NCI-H1694 (cell line): ENCODE results near the gene CLEC12A.
"Not testable (repeated sequence)": the region's sequence is repeated elsewhere in the genome, so short reads cannot be mapped to it uniquely, and the experiment has no call there.

ENCODE experiments used
- DNase-seq: peaks from one replicate; lab custom pipeline; 2025; lab: John Stamatoyannopoulos, UW

Gene CLEC12A

DNA sequence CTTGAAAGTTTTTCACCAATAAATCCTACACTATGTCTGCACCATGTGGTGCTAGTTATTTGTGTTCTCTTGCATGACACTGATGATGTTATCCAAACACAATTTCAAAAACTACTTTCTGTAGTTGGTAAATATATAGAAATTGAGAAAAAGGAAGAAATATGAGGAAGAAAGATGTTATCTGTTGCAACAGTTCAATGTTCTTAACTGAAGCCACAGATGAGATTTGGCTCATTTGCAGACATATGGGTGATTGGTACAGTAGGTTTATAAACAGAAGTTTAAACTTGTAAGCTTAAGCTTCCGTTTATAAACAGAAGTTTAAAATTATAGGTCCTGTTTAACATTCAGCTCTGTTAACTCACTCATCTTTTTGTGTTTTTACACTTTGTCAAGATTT, at the start of gene CLEC12A:
Gene CLEC12A, plus strand, starts transcription at position 229 of the 400 bp plus-strand sequence. CDS start 188 bp downstream, outside the sequence.
- no peak for DNase-seq

DNA sequence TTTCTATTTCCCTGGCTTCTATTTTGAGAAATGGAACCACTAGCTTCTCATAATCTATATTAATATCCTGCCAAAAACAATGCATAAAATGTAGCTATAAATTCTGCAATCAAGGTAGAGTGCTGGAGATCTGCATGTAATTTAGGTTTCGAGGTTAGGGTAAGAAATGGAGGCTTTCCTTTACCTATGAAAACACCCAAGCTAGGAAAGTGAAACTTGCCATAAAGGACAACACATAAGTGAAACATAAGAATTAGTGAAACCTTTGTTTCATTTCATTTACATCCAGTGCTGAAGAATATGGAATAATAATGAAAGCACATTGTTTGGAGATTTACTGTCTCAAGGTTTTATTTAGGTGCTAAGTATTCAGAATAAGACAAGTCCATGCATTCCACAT, 48.8 kb upstream of the CLEC12A start:
- no peak for DNase-seq

DNA sequence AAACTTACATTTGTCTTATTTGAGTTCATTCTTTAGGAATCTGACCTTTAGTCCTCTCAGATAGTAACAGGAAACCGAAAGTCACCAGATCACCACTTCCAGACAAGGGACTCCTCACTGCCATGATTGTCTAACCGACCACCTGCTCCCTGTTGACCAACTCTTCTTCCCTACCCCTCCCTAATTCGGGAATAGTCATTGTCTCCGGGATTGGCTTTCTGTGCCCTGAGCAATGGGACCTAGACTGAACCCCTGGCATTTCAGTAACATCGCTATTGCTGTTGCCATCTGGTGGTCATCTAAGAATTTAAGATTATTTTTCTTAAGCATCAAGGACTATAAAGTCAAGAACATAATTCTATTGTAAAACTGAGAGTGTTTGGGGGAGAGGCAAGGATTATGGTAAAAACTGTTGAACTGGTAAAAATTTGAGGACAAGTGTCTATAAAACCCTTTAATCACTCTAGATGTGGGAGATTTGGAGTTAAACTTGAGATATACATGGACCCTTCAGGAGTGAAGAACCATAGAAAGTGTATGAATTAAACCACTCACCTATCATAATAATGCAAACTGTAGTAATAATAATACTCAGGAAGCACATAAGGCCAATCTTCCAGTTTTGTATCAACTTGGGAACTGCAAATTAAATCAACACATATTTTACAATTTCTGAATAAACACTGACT, 45.4 kb upstream of the CLEC12A start:
- no peak for DNase-seq

DNA sequence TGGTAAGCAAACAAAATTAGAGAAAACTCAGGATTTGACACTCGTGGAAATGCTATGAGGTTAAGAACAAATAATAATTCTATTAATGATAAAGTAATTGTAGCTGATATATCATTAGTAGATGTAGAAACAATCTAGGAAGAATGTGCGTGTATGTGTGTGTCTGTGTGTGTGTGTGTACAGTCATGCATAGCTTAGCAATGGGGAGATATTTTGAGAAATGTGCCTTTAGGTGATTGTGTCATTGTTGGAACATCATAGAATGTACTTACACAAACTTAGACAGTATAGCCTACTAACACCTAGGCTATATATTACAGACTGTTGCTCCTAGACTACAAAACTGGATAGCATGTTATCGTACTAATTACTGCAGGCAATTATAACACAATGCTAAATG, 44.3 kb upstream of the CLEC12A start:
- no peak for DNase-seq

DNA sequence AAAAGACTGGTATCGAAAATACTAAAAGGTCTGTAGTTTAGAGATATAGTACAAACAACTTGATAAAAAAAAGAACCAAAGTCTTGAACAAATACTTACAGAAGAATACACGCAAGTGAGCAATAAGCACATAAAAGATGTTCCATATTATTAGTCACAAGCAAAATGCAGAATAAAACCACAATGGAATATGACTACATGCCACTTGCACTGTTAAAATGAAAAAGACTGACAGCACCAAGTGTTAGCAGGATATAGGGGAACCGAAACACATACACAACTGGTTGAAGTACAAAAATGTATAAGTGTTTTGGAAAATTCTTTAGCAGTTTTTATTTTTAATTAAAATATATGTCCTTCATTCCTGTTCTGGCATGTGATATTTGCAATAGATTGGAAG, 42.6 kb upstream of the CLEC12A start:
- no peak for DNase-seq

DNA sequence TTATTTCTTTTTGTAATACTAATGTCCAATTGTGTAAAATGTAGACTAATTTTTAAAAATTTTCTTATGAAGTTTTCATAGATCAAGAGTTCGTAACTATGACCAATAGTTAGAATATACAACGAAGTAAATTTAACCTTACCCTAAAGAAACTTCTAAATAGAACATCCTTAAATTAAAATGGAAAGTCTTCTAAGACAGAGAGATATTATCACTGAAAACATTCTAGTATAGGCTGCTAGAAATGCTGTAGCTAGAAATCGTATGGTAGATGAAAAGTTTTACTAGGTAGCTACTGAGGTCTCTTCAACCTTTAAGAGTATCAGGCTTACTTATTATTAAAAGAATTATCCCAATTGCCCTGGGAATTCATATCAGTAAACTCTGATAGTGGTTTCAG, 40.0 kb upstream of the CLEC12A start:
- no peak for DNase-seq

DNA sequence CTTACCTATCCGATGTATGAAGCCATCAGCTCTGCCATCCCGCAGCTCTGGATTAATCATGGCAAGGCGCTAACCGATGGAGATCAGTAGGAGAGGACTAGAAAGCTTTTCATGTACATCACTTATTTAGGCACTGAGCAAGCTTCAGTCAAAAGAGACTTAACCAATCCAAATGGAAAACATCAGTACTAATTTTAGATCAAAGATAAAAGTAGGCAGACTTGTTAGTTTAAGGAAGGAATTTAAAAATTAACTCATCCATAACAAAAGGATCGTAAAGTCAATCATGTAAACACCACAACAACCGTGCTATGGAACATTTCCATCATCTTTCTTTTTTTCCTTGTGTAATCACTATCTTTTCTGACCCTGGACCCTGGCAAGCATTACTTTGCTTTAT, 38.9 kb upstream of the CLEC12A start, which contains the start of gene CLEC2A:
Gene CLEC2A, minus strand, starts transcription at position 101 of the 400 bp plus-strand sequence. Its CDS starts 41 bp downstream, at position 60.
- no peak for DNase-seq

DNA sequence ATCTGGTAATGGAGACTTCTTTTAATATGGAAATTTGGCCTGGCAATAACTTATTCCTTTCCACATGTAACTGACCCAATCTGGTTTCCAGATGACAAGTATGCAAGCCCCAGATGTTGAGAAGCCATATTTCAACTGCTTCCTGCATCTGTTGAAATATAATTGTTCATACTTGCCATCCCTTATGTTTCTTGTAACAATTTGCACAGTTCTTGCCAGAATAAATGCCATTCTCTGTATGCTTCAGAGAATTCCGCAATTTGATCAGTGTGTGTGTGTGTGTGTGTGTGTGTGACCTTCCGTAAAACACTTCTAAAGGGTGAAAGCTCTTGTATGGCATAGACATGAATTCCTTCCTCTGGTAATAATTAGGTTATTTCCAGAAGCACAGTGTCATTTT, 37.3 kb upstream of the CLEC12A start:
- no peak for DNase-seq

DNA sequence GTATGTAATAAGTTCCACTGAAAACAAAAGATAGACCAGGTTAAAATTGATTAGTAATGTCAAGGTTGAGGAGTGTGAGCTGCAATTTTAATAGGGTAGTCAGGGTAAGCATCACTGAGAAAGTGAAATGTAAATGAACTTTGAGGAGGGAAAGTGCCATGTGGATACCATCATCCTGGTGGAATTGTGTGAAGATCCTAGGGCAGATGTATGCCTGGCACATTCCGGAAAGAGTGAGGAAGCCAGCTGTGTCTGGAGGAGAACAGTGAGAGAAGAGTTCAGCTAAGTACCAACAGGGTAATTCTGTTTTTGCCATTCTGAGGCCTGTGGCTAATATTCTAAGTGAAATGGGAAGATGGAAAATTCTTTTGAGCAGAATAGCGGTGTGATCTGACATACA, 36.2 kb upstream of the CLEC12A start:
- no peak for DNase-seq

DNA sequence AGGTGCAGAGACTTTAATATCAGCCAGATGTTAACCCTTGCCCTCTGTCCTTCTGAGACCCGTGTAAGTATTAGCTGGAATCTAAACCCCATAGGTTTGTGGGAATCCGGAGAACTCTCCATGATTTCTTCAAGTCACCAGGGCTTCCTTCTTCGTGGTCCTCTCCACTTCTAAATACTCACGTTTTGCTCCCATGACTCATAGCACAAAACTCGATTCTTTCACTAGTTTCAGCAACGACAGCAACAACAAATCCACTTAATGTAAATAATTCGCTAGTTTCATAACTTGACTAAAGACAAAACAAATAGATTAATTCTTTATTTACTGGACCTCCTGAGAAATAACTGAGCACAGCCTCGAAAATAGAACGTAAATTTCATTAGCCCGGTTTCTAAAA, 34.6 kb upstream of the CLEC12A start:
- DNase-seq = no peak

DNA sequence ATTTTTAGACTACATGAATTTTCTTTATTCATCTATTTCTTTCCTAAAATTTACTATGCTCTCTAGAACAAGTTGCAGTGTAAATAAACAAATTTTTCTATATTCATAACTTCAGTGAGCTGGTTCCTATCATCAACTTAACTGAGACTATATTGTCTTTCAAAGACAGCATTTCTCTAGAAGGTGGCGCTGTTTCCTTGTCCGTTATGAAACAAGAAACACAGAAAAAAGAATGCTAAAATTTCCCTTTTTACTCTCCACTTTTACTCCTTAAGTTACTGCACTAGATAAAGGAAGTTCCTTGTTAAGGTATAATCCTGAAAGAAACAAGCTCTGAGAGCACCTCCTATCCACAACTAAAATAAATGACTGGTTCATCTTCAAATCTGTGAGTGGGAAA, 30.8 kb upstream of the CLEC12A start:
- DNase-seq = no peak

DNA sequence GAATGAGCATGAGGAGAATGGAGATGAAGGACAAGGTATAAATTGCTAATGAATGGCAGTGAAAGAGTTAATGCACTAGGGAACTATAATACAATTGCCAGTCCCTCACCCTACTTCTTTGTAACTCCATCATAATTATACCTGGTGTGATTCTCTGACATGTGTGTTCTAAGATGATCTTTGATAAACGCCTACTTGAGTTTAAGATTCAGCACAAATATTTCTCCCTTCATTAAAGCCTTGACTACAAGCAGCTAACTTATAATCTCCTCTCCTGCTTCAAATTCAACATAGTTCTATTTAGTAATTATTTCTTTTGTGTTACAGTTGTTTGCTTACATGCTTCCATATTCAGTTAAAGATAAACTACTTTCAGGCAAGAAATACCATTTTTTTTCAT, 29.4 kb upstream of the CLEC12A start:
- no peak for DNase-seq

DNA sequence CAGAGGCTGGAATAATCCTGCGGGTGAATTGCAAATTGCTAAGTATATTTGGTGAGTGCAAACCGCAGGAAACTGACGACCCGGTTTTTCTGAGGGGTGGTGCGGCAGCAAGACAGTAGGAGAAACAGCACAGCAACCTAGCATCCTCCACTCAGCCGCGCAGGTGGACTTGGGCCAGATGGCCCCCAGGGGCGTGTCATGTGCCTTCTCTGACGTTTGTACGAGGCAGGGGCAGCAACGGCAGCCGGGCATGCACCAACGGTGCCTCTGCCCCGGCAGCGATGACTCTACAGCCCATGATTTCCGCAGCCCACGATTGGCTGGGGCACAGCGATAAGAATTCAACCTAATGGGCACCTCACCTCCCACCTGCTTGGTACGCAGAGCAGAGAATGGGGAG, 28.0 kb upstream of the CLEC12A start:
- no peak for DNase-seq

DNA sequence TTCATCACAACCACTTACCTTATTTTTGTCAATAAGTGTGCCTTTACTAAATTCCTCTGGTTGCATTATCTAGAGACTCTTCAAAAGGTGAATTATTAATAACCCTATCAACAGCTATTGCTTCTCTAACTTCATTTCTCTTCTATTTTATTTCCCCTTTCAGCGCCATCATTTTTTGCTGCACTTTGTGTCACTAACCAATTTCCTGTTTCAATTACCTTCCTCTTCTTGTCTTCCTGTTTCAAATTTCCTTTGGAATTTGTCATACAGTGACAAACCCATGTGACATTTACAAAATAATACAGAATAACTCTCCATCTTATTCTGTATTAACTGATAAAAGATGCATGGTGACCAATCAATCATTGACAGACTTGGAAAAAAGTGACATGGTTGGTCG, 26.8 kb upstream of the CLEC12A start:
- no peak for DNase-seq

DNA sequence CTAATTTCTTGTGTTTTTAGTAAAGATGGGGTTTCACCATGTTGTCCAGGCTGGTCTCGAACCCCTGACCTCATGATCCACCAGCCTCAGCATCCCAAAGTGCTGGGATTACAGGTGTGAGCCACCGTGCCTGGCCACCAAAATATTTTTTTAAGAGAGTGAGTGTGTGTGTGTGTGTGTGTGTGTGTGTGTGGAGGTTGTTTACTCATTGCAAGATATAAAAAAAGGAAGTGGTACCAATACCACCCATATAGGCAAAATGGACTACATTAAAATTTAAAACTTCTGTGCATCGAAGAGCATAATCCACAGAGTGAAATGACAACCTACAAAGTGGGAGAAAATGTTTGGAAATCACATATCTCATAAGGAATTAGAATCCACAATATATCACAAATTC, 23.5 kb upstream of the CLEC12A start:
- DNase-seq = no peak

DNA sequence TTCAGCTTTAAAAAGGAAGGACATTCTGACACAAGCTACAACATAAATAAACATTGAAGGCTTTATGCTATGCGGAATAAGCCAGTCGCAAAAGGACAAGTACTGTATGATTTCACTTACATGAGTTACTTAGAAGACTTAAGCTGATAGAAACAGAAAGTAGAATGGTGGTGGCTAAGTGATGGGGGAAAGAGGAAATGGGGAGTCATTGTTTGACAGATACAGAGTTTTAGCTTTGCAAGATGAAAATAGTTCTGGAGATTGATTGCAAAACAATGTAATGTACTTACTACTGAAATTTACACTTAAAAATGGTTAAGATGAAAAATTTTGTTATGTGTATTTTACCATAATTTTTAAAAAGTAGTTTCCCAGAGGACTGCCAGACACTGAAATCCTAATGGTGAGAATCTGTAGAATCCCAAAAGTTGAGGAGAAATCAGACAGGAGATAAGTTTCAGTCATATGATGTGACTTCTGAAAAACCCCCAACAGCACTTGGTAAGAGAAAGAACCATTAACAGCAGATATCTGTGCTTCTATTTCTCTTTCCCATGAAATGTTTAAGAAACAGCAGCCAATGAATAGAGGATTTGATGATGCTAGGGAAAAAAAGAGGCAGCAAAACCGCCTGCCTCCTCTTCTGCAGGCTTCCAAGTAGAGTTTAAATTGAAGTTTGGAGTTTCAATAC, 22.5 kb upstream of the CLEC12A start:
- no peak for DNase-seq

DNA sequence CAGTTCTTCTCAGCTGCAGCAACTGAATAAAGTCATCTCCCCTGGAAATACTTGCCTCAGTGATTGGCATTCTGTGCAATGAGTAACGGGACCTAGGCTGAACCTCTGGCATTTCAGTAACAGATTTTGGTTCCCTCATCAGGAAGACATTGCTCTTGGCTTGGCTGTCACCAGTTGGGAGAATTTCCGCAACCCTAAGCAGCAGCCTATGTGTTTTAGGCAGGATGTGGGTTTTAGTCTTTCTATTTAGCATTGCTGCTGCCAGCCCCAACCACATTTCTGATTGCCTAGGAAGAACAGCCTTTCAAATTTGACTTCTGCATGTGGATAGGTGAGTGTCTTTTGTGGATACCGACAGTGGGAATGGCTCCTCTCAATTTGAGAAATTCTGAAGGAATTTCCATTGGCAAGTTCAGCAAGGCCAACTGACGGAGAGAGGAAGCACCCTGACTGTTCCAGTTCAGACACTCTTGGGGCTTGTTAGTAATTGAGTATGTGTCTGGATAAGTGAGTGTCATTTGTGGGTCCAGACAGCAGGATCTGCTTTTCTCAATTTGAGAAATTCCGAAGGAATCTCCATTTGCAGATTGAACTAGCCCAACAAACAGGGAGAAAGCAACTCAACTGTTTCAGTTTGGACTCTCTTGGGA, 20.1 kb upstream of the CLEC12A start:
- no peak for DNase-seq

DNA sequence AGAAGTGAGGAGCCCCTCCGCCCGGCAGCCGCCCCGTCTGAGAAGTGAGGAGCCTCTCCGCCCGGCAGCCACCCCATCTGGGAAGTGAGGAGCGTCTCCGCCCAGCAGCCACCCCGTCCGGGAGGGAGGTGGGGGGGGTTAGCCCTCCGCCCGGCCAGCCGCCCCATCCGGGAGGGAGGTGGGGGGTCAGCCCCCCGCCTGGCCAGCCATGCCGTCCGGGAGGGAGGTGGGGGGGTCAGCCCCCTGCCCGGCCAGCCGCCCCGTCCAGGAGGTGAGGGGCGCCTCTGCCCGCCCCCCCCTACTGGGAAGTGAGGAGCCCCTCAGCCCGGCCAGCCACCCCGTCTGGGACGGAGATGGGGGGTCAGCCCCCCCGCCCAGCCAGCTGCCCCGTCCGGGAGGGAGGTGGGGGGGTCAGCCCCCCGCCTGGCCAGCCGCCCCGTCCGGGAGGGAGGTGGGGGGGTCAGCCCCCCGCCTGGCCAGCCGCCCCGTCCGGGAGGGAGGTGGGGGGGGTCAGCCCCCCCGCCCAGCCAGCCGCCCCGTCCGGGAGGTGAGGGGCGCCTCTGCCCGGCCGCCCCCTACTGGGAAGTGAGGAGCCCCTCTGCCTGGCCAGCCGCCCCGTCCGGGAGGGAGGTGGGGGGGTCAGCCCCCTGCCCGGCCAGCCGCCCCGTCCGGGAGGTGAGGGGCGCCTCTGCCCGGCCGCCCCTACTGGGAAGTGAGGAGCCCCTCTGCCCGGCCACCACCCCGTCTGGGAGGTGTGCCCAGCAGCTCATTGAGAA, 18.1 kb upstream of the CLEC12A start:
- not testable (repeated sequence) for DNase-seq

DNA sequence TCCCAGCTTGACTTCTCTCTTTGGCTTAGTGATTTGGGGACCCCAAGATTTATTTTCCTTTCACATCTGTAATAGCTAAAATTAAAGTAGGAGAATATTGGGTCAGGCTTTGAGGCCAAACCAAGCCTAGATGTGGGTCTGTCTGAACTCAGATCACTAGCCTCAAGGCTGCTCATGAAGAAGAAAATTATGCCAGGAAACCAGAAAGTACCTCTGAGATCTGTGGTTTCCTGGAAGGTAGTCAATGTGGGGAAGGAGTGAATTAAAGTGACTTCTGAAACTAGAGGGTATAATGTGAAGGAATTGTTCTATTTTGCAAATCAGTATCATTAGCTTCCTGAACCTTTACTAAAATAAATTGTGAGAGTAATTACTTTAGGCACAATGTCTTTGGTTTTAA, 13.4 kb upstream of the CLEC12A start:
- no peak for DNase-seq

DNA sequence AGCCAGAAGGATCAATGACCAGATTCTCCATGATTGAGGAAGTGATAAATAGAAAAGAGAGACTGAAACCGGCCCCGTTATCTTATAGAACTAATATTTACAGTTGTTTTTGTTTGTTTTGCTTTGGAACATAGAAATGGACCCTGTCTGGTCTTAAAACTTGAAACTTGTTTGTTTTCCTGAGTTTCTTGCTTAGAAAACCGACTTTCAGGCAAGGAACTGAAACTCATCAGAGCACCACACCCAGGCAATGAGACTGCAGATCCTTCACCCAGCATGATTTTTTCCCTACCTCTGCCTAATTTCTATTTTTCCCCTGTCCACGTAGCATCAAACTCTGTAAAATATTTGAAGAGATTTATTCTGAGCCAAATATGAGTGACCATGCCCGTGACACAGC, 10.6 kb upstream of the CLEC12A start:
- DNase-seq = no peak

DNA sequence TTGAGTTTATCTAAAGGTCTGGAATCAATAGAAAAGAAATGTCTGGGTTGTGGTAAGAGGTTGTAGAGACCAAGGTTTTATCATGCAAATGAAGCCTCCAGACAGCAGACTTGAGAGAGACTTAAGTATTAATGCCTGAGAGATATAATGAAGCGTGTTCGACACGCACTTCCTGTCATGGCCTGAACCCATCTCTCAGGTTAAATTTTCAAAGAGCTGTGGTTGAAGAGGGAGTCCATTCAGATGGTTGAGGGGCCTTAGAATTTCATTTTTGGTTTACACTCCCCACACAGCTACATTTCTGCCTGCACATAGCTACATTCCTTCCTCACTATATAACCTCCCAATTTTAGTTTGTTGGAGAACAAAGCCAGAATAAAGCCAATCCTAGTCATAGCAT, 10.1 kb upstream of the CLEC12A start:
- no peak for DNase-seq

DNA sequence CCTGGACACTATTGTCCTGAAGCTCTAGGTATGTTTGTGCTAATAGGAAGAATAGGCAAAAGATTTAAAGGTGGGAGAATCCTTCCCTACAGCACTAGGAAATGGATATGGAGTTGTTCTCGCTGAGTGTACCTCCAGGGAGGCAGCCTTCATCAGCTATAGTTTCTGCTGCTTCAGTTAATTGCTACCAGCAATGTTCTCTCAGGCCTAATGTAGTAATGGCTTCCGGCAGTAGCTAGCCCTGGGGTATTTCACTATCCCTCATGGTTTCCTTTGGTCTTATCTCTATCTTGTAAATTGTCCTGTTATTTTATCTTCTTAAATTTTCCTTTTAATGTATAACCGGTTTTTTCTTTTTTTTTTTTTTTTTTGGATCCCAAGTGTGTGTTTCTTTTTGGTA, 9.3 kb upstream of the CLEC12A start:
- no peak for DNase-seq

DNA sequence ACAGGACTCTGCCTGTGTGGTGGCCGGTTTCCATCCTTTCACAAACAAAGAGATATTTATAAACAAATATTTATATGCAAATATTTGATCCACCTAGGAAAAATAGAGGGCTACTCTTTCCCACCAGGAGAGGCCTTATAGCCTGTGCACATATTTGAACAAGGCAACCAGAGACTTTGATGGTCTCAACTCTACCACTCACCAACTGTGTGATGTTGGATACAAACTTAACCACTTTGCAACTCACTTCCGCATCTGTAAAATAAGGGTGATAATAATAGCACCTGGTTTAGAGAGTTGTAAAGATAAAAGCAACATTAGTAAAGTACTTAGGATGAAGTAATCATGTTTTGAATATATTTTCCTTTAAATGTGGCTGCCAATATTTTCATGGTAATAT, 1.5 kb upstream of the CLEC12A start:
- DNase-seq = no peak
